DND-41 (cell line): ENCODE results near the gene MCF2L2.

ENCODE experiments used
- ATAC-seq: fragments of 200-7000 bp; cut with Tn5 transposase; 3 replicates; pipeline ENCODE4 v1.9.1; 2021; ENCODE audit warnings: low read depth; ENCODE audit not compliant: insufficient read depth
- DNase-seq: peaks from one replicate; pipeline ENCODE4 v3.0.0-alpha.2; 2020
- H2AFZ ChIP-seq: 2 replicates; pipeline ENCODE4 v1.6.0; 2012; ENCODE audit warnings: low read depth, low read length
- H3K27ac ChIP-seq: 2 replicates; pipeline ENCODE4 v1.5.1; 2012; ENCODE audit warnings: low read length, inconsistent platforms
- H3K27me3 ChIP-seq: fragments of 200-600 bp; sonication (generic); 2 replicates; pipeline ENCODE4 v1.6.0; 2012; ENCODE audit warnings: low read length, mild to moderate bottlenecking, inconsistent platforms; ENCODE audit not compliant: insufficient read depth, poor library complexity
- H3K36me3 ChIP-seq: 2 replicates; pipeline ENCODE4 v1.5.1; 2012; ENCODE audit warnings: low read length, inconsistent platforms; ENCODE audit not compliant: insufficient read depth
- H3K4me1 ChIP-seq: 2 replicates; pipeline ENCODE4 v1.5.1; 2012; ENCODE audit warnings: mild to moderate bottlenecking, low read length; ENCODE audit not compliant: insufficient read depth
- H3K4me2 ChIP-seq: 2 replicates; pipeline ENCODE4 v1.6.0; 2012; ENCODE audit warnings: mild to moderate bottlenecking, moderate library complexity, low read length, inconsistent platforms; ENCODE audit not compliant: insufficient read depth
- H3K4me3 ChIP-seq, 2 experiments: fragments of 200-600 bp in 1 of 2; shearing (Covaris generic) in 1 of 2; 2 replicates each; pipeline ENCODE4 v1.5.1; 2012 to 2016; ENCODE audit warnings: inconsistent platforms in 2 of 2, low read length in 2 of 2, mild to moderate bottlenecking in 2 of 2, low read depth in 1 of 2, moderate library complexity in 1 of 2
- H3K79me2 ChIP-seq: 2 replicates; pipeline ENCODE4 v1.6.0; 2012; ENCODE audit warnings: low read length, inconsistent platforms; ENCODE audit not compliant: insufficient read depth
- H3K9ac ChIP-seq: 2 replicates; pipeline ENCODE4 v1.6.0; 2012; ENCODE audit warnings: low read depth, mild to moderate bottlenecking, inconsistent platforms, low read length, moderate library complexity
- H3K9me3 ChIP-seq: 2 replicates; pipeline ENCODE4 v1.5.1; 2012; ENCODE audit warnings: low read length, moderate library complexity, mild to moderate bottlenecking, inconsistent platforms; ENCODE audit not compliant: insufficient read depth, severe bottlenecking
- H4K20me1 ChIP-seq: 2 replicates; pipeline ENCODE4 v1.6.0; 2012; ENCODE audit warnings: low read length; ENCODE audit not compliant: insufficient read depth
- CTCF ChIP-seq: IDR thresholded peaks from 2 replicates; pipeline ENCODE4 v1.5.1; 2012; ENCODE audit warnings: borderline replicate concordance, low read length, moderate library complexity, mild to moderate bottlenecking; ENCODE audit not compliant: poor library complexity, severe bottlenecking; ENCODE audit errors: extremely low read depth
- EZH2 ChIP-seq: IDR thresholded peaks from 3 replicates; pipeline ENCODE4 v1.6.1; 2012; ENCODE audit warnings: borderline replicate concordance, low read depth, mild to moderate bottlenecking, moderate library complexity, low read length, inconsistent platforms; ENCODE audit not compliant: severe bottlenecking

The MCF2L2 gene

GRCh38 chr3:183455089-183455488 lies 26.7 kb upstream of the MCF2L2 start:
- H3K9ac ChIP-seq, result no peak overlapping the region
- H3K36me3 ChIP-seq, result no peaks in the 10 kb centered on the region
- TF ChIP-seq EZH2 (no peak), CTCF (no peak)
- no peaks in the 10 kb centered on the region for H3K9me3 ChIP-seq
- H3K4me3 ChIP-seq, result no peak overlapping the region
- H2AFZ ChIP-seq, result no peak overlapping the region
- no peak for ATAC-seq
- H4K20me1 ChIP-seq, result no peaks in the 10 kb centered on the region
- no peaks in the 10 kb centered on the region for H3K79me2 ChIP-seq
- H3K27ac ChIP-seq, result no peak overlapping the region
- no peaks in the 10 kb centered on the region for H3K4me1 ChIP-seq
- H3K4me2 ChIP-seq, result no peak overlapping the region
- no peak for DNase-seq
- H3K27me3 ChIP-seq, result no peaks in the 10 kb centered on the region

GRCh38 chr3:183454064-183454463 lies 25.6 kb upstream of the MCF2L2 start:
- no peaks in the 10 kb centered on the region for H4K20me1 ChIP-seq
- H3K9ac ChIP-seq, result no peak overlapping the region
- H3K36me3 ChIP-seq, result no peaks in the 10 kb centered on the region
- H3K4me3 ChIP-seq, result no peak overlapping the region
- ATAC-seq (no peak), DNase-seq (no peak)
- no peak overlapping the region for H3K27ac ChIP-seq
- H3K4me2 ChIP-seq, result no peak overlapping the region
- no peaks in the 10 kb centered on the region for H3K4me1 ChIP-seq
- H3K9me3 ChIP-seq, result no peaks in the 10 kb centered on the region
- H3K79me2 ChIP-seq, result no peaks in the 10 kb centered on the region
- peaks cover 2% of the 10 kb centered on the region for H3K27me3 ChIP-seq
- no peak overlapping the region for H2AFZ ChIP-seq
- TF ChIP-seq EZH2, result no peak
- TF ChIP-seq CTCF, result no peak

GRCh38 chr3:183449791-183450190 lies 21.4 kb upstream of the MCF2L2 start:
- Histone ChIP-seq H3K4me3 (no peak overlapping the region), H3K4me2 (no peak overlapping the region), H2AFZ (no peak overlapping the region), H3K79me2 (no peaks in the 10 kb centered on the region), H3K27me3 (peaks cover 20% of the 10 kb centered on the region), H3K9ac (no peak overlapping the region), H3K27ac (no peak overlapping the region), H3K9me3 (no peaks in the 10 kb centered on the region), H4K20me1 (no peaks in the 10 kb centered on the region), H3K36me3 (no peaks in the 10 kb centered on the region), H3K4me1 (peaks cover 14% of the 10 kb centered on the region; the same call in 1 of the 2 replicates)
- TF ChIP-seq EZH2 (no peak), CTCF (no peak)
- DNase-seq, result no peak
- no peak for ATAC-seq

GRCh38 chr3:183449391-183449790 lies 21.0 kb upstream of the MCF2L2 start:
- Histone ChIP-seq H3K79me2 (no peaks in the 10 kb centered on the region), H3K4me3 (no peak overlapping the region), H3K27me3 (peaks cover 20% of the 10 kb centered on the region), H3K4me1 (peaks cover 14% of the 10 kb centered on the region; the same call in 1 of the 2 replicates), H3K9ac (no peak overlapping the region), H4K20me1 (no peaks in the 10 kb centered on the region), H2AFZ (no peak overlapping the region), H3K9me3 (no peaks in the 10 kb centered on the region), H3K4me2 (no peak overlapping the region), H3K36me3 (no peaks in the 10 kb centered on the region), H3K27ac (no peak overlapping the region)
- no peak for ATAC-seq
- no peak for DNase-seq
- TF ChIP-seq EZH2, result no peak
- no peak for TF ChIP-seq CTCF
